DND-41 (cell line): Measurements from ENCODE around the gene DLG2.

ENCODE experiments used
- CTCF ChIP-seq: IDR thresholded peaks from 2 replicates; pipeline ENCODE4 v1.5.1; 2012; ENCODE audit warnings: borderline replicate concordance, low read length, moderate library complexity, mild to moderate bottlenecking; ENCODE audit not compliant: poor library complexity, severe bottlenecking; ENCODE audit errors: extremely low read depth
- EZH2 ChIP-seq: IDR thresholded peaks from 3 replicates; pipeline ENCODE4 v1.6.1; 2012; ENCODE audit warnings: borderline replicate concordance, low read depth, mild to moderate bottlenecking, moderate library complexity, low read length, inconsistent platforms; ENCODE audit not compliant: severe bottlenecking

DNA sequence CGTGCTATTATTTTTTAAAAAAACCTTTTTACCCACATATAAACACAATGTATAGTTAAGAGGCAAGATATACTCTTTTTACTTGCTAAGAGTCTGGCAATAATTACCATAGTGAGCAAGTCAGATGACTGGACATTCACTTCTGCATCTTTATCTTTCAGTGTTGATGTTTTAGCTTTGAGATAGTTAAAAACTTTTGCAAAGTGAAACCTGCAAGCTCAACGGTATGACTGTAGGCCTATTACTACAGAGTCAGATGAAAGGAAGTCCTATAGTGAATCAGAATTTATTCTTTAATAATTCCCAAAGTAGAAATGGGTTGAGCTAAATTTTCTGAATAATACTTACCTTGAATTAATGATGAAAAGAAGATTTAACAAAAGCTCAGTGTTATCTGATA lies 2104.2 kb downstream of the DLG2 start:
- no peak for TF ChIP-seq CTCF
- TF ChIP-seq EZH2: no peak
